Fibroblast of skin of right biceps (primary cell): ENCODE measurements around the gene SRRM2.

Experiments
- DNase-seq: peaks from one replicate; pipeline ENCODE4 v3.0.0-alpha.2; 2013

SRRM2 gene

DNA sequence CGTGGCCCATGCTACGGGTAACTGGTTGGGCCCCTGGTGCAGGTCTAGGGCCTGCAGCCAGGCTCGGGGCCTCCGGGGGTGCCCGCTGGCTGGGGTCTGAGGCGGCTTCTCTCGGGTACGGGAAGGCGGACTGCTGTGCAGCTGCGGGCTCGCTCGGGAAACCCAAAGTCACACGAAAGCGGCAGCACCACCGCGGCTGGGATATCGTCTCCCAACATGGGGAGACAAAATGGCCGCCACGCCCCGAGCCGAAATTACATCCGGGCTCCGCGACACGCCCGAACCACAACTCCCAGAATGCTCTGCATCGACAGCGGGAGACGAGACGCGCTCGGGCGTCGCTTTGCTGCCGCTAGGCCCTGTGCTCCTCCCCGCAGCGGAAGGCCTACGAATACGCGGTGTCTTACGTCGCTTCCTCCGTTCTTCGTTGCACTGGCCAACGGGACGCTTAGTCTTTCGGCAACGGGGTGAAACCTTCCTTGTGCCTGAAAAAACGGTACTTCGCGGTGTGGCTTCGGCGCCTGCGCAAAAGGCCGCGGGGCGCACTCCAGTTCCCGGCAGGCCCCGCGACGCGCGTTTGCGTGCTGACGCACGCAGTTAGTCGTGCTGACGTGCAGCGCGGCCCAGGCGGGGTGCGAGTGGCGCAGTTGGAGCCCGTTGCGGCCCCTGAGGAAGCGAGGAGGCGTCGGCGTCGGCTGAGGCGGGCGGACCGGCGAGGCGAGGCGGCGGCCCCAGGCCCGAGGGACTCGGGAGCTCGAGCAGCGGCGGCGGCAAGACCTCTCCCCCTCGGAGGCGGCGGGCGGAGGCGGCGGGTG, at the start of gene SRRM2:
TSS of gene SRRM2 (plus strand) at position 604 of the 815 bp plus-strand sequence. CDS start 3,727 bp downstream, outside the sequence.
- DNase-seq, result peak; percentile 98

DNA sequence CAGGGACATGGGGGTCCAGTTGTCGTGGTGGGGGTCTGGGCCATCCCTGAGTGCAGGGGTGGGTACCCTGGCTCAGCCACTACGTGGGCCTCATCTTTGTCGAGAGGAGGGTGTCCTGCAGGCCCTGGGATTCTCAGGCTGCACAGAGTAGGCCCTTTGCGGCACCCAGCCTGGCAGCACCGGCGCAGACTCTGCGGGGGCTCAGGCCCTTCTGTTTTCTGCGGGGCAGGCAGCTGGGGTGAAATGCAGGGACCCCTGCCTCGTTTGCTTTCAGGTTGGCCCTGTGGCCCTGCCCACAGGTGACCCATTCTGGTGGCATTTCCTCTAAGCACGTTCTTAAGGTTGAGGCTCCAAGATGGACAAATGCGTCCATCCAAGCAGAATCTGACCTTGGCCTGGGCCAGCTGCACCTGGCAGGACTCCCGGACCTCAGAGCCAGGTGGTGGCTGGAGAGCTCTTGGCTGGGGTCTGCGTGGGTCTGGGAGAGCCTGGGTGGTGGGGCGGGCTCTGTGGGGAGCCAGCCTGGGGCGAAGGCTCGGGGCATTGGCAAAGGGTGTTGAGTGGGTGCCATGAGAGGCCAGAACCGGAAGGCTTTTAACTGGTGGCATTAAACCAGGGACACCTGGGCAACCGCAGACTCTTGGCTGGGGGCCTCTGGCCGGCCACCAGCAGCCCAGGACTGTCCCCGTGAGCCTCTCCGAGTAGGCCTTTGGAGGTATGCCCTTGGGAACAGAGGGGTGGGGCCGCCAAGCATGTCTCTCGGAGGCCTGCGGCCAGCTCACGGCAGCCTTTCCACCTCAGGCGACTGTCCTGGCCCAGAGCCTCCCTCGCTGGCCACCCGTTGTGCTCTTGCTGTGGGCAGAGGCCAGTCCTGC, 49.3 kb upstream of the SRRM2 start:
- no peak for DNase-seq

DNA sequence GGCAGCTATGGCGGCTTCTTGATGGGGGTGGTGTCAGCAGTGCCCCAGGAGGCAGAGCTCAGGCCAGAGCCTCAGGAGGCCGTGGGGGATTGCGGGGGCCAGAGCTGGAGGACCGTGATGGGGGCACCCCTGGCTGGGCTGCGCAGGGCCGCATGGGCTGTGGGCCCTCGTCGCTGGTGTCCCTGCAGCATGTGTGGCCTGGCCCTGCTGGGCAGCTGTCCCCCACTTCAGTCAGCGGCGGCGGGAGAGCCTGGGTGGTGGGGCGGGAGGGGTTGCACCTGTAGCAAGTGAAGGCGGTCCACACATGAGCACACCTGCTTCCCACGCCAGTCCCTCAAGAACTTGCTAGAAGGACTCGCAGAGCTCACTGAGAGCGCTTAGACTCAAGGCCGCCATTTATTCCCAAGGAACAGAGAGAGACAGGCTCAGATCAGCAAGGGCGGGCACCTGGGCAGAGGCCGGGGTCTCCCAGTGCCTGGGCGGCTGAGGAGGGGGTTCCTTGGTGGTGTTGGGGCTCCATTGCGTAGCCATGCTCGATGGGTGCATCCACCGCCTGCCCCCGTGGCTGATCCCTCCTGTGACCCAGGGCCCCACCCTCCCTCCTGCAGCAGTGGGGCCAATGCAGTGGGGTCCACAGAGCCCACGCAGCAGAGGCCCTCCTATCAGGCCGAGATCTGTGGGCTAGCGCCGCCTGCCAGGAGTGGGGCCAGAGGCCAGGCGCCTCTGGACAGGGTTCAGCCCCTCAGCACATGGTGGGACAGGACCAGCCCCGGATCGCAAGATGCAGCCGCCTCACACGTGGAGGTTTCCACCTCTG, 48.1 kb upstream of the SRRM2 start:
- DNase-seq, result no peak

DNA sequence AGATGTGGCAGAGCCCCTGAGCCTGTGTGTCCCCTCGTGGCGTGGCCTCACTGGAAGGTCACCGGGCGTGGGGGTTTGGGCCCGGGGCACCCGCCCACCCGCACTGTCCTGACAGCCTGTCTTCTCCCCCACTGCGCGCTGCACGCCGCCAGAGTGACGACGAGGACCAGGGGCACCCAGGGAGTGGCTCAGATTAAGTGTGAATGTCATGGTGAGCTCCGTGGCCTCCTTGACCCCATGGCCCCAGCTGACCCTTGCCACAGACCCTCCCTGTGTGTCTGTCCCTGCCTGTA, 47.5 kb upstream of the SRRM2 start:
- no peak for DNase-seq

DNA sequence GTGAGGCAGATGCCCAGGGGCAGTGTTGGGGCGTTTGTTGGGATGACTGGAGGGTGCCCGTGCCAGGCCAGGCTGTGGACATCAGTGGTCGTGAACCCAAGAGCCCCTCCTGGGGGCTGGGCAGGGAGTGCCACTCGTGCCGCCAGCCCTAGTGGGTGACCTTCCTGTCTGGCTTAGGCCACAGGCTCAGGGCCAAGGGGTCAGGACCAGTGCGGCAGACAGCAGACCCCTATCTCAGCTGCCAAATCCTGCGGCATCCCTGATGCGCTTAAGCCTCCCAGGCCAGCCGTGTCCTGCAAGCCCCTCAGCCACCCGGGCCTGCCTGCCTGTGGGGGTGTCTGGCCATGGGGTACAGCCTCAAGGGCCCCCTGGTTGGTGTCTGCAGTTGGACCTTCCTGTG, 47.1 kb upstream of the SRRM2 start:
- no peak for DNase-seq

DNA sequence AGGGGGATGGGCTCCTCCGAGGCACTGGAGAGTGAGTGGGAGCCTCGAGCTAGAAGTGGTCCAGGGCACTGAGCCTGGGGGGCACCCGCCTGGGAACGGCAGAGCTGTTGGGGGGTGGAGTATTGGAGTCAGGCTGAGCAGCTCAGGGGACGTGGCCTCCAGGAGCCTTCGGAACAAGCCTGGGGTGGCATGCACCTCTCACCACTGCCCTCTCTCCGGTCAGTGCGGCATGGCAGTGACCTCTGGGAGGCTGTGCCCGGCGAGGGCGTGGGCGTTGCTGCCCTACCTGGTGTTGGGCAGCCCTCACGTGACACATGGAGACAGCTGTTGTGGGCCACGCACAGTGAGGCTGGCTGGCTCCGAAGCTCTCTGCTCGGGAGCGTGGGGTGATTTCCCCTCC, 46.4 kb upstream of the SRRM2 start:
- no peak for DNase-seq

DNA sequence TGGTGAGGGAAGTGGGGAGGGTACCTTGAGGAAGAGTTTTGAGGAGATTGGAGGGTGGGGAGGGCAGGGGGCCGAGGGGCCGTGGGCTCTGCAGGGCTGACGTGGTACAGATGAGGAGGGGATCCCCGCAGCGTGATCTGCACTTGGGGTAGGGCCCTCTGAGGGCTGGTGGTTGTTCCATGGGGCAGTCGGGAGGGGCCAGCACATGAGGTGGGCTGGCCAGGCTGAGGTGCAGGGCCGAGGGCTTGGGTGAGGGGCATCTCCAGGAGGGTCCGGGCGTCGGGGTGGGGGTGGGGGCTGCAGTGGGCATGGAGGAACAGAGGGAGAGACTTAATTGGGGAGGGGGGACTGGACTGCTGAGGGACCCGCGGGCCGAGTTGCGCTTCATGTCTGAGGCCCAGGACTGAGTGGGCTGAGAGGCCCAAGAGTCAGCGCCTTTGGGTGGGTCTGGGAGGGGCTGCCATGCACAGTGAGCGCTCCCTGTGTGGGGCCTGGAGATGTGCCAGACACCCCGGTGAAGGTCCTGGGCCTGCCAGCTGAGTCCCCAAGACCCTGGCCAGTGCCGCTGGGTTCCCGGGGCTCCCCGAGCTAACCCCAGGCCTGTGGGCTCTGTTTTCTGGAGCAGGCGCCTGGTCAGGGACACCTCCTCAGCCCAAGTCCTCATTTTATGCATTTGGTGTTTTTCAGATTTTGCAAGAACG, 45.7 kb upstream of the SRRM2 start:
- no peak for DNase-seq

DNA sequence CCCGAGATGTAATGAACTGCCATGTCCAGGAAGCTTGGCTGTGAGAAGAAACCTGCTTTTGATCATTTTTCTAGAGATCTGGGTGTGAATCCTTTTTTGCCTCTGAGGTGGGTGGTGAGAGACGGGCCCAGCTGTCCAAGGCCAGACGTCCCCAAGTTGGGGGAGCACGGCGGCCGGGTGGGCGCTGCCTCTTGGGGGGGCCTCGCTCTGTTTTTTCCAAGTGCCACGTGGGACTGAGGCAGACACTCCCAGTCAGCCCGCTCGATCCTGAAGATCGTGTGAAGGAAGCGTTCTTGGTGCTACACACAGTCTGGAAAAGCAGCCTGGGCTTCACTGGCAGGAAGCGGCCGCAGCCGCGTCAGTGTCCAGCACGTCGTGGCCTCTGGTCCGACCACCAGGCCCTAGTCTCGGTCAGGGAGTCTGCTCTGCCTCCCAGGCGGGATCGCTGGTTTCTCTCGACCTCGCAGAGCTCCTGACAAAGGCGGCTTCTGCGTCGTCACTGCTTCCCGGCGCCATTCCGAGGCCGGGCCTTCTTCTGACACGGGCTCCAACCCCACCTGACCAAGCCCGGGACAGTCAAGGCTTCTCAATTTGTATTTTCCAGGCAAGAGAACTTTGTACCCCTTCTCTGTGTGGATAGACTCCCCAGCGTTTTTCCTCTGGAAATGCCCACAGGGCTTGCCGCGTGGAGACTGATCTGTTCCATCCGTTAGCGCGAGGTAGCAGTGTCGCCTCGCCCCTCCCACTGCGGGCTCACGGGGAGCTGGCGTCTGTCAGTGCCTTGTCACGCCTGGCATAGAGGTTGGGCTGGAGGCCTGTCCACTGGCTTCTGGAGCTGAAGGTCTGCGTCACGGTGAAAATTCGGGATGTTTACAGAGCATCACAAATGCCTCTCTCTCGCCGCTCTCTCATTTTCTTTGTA, 44.8 kb upstream of the SRRM2 start:
- no peak for DNase-seq

DNA sequence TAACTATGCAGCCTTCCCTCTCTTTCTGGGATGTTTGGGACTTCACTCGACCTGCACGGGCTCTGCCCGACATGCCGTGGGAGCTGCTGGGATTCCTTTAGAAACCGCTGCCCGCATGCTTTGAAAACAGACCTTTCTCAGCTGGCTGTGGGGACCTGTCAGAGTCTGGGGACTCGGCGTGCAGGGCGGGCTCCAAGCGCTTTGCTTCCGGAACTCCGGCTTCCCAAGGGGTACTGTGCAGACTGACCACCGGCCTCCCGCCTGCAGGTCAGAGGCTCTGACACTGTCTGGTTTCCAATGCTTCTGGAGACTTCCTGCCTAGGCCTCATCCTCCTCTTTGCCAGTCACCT, 44.2 kb upstream of the SRRM2 start:
- no peak for DNase-seq

DNA sequence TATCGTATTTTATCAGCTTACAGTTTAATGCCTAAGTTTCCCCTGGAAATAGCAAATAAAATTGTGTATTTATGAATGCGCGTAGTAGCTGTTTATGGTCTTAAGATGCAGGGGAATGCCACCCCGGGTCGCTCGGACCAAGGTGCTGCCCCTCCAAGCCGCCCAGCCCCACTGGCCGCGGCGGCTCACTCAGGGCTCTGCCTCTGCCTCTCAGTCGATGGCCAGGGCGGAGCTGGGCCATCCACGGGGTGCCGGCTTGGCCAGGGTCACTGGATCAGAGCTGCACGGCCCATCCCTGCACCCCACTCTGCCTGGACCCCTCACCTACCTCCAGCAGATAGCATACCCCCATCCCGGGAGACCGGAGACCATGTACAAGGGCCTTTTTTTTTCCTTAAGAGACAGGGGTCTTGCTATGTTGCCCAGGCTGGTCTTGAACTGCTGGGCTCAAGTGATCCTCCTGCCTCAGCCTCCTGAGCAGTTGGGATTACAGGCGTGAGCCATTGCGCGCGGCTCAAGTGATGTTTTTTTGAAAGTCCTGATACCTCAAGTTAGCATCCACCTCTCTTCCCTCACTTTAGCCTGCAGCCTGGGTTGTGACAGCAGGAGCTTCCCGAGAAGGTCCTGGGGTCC, 43.4 kb upstream of the SRRM2 start:
- no peak for DNase-seq

DNA sequence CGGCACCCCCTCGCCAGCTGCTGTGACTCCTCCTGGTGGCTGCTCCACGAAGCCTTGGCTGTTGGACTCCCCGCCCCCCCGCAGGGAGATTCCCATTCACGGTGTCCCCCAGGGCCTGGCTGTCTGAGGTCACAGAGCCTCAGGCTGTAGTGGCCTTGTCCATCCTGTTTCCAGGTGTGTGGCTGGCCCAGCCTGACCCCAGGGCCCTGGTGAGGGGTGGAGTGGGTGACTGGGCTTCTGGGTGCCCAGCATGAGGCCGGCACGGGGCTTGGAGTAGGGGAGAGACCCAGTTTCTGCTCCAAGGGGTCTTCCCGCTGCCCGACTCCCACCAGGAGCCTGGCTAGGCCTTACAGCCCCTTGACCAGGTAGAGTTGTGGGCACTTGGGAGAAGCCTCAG, 42.9 kb upstream of the SRRM2 start:
- no peak for DNase-seq

DNA sequence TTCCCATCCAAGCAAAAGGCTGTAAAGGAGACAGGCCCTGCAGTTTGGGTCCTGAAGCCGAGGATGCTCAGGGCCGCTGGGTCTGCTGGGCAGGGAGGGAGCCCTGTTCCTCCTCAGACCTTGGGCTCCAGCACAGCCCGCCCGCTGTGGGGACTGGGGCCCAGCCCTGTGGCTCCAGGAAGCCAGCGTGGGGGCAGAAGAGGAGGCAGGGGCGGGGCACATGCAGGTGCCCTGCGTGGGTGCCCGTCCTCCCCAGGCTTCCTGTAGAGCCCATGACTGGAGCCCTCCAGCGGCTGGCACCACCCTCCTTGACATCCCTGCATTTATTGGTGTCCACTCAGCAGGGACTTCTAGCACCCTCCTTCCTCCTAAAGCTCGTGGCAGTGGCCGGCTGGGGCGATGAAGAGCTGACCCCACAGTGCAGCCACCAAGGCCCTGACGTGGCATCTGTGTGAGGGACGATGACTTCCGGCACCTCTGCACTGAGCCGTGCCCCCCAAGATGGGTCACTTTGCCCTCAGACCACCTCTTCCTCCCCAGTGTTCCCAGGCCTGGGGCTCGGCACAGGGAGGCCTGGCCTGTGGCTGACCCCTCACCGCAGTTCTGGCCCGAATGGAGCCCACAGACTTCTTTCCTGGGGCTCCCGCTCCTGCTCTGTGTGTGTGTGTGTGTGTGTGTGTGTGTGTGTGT, 42.3 kb upstream of the SRRM2 start:
- no peak for DNase-seq

DNA sequence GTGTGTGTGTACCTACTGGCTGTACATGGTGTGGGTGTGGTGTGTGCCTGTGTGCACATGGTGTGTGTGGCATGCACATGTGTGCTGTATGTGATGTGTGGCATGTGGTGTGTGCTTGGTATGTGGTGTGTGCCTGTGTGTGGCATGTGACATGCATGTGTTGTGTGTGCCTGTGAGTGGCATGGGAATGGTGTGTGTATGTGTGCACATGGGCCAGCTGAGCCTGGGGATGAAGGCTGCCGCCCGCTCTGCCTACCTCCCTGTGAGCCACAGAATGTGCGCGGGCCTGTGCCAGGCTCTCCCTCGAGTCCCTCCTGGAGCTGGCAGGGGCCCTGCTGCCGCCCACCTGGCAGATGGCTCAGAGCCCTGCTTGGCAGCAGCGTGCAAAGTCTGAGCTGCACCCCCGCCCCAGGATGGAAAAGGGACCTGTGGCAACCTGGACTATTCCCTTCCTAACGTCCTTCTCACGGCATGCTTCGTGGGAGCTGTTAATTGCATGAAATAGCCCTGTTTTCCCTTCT, 41.7 kb upstream of the SRRM2 start:
- no peak for DNase-seq

DNA sequence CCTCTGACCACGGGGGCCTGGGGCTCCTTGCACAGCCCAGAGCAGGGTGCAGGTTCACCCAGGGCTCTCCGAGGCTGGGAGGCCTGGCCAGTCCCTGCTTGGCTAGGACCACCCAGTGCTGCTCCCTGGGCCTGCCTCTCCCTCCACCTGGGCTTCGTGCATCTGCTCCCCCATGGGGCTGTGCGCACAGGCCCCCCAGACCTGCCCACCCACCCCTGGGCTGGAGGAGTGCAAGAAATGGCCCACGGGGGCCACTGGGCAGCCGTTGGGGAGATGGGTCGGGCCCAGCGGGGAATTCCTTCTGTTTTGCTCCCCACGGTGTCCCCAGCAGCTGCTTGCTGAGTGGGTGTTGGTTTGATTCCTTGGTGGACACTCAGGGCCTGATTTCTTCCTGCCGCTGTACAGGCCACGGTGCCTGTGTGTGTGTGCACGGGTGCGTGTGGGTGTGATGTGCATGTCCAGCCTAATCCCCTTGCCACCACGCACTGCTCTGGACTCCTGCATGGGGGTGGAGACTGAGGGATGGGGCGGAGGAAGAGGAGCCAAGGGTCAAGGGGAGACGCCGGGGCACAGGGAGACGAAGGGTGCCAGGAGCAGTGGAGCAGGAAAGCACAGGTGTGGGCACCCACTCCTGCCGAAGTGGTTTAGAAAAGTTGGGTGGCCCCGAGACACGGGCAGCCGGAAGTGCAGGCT, 40.9 kb upstream of the SRRM2 start:
- DNase-seq, result no peak

DNA sequence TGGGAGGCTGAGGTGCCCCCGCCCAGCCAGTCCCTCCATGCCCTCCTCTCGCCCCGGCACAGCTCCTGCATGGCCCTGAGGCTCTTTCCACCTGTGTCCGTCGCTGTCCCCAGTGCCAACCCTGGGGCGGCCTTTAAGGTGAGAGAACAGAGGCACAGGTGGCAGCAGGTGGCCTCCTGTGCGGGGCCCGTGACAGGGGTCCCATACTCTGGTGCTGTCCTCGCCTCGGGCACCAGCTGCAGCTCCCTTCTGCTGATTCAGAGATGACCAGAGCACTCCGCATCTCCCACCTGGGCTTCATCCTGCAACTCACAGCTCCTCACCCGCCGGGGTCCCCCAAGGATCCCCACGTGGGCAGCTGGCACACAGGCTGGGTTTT, 40.4 kb upstream of the SRRM2 start:
- DNase-seq, result no peak

DNA sequence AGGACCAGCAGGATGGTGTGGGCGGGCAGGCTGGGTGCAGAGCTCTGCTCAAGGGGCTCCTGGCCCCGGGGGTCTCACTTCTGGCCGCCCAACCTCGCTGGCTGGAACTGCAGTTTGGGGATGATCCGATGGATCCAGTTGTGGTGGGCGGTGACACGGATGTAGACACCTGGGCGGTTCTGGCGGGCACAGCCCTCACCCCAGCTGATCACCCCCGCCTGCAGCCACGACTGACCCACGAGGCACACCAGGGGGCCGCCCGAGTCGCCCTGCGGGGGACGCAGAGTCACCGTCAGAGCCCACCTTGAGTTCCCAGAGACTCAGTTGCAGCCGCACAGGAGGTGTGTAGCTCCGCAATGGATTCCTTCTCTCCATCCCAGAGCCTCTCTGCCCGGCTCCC, 39.9 kb upstream of the SRRM2 start:
- no peak for DNase-seq

DNA sequence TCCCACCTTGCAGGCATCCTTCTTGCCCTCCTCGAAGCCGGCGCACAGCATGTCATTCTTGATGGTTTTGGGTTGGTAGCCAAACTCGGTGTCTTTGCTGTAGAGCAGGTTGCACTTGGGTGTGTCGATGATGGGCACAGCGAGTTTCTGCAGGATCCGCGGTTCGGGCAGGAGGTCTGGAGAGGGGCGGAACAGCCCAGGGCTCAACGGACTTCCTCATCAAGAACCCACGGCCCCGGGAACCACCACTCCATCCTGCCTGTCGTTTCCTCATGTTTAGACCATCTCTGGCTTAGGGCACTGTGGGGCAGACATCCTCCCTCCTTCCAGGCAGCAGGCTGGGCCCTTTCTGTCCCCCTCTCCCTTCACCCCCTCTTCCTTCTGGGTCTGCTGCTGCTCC, 38.9 kb upstream of the SRRM2 start:
- DNase-seq, result no peak

DNA sequence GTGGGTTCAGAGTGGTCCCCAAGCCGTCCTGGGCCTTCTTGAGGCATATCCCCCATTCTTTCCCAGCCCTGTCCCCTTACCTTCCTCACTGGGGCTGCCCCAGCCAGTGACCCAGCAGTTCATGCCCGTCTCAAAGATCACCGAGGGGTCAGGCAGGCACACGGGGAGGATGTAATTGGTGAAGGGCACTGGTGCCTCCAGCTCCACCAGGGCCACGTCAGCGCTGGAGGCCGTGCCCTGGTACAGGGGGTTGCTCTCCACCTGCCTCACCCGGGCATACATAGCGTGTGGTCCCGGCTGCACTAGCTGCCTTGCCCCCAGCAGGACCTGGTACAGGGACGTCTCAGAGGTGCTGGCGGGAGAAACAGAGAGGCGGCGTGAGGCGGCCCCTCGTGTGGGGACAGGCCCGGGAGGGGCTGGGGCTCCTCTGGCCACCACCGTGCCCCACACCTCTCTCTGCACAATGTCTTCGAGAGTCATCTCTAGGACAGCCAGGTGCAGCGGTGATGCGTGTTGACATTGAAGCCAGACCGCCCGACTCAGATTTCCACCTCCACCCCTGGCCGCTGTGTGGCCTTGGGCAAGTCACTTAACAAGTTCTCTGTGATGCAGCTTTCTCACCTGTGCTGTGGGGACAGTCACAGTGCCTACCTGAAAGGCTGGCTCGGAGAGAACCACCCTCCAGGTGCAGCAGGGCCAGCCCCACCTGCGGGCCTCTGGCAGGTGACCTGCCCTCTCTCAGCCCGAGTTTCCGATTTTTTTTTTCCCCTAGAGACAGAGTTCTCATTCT, 38.3 kb upstream of the SRRM2 start:
- DNase-seq, result no peak

DNA sequence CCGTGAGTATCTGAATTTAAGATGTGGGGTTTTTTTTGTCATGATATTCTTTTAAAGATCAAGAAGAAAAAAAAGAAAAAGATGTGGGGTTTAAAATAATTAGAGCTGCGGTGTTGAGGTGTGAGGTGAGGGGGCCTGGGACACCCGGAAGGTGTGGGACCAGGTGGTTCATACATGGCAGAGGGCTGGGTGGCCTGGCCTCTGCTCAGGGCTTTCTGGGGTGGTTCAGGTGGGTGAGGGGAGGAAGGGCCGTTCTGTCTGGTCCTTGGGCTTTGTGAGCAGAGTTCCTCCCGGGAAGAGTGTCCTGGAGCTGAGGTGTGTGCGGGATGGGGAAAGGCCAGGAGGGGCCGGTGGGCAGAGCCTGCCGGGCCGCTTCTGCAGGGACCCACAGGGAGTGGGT, 37.4 kb upstream of the SRRM2 start:
- no peak for DNase-seq
